Skeletal muscle satellite cell (primary cell): ENCODE results near the gene IER2.
"Not testable (repeated sequence)": the region's sequence is repeated elsewhere in the genome, so short reads cannot be mapped to it uniquely, and the experiment has no call there.

Experiments
- H3K27me3 ChIP-seq: 2 replicates; pipeline ENCODE4 v1.7.0; 2013; ENCODE audit warnings: low read length; ENCODE audit not compliant: control insufficient read depth, insufficient read depth
- H3K36me3 ChIP-seq: 2 replicates; pipeline ENCODE4 v1.7.0; 2013; ENCODE audit warnings: mild to moderate bottlenecking, control low read depth, low read length; ENCODE audit not compliant: insufficient read depth
- H3K4me1 ChIP-seq: 2 replicates; pipeline ENCODE4 v1.7.0; 2013; ENCODE audit warnings: low read length; ENCODE audit not compliant: control insufficient read depth, insufficient read depth
- H3K4me2 ChIP-seq: 2 replicates; pipeline ENCODE4 v1.7.0; 2013; ENCODE audit warnings: mild to moderate bottlenecking, low read length
- H3K4me3 ChIP-seq: 2 replicates; pipeline ENCODE4 v1.7.0; 2013; ENCODE audit warnings: low read length
- H3K9ac ChIP-seq: 2 replicates; pipeline ENCODE4 v1.7.0; 2013; ENCODE audit warnings: mild to moderate bottlenecking, low read depth, low read length, moderate library complexity
- H3K9me3 ChIP-seq: replicated peaks from 2 replicates; pipeline ENCODE4 v1.7.0; 2013; ENCODE audit warnings: mild to moderate bottlenecking, control low read depth, low read length

The IER2 gene

GRCh38 chr19:13134626-13135025, 15.6 kb upstream of the IER2 start:
- Histone ChIP-seq H3K9ac (no peak overlapping the region), H3K36me3 (peaks cover 59% of the 10 kb centered on the region)

GRCh38 chr19:13135068-13136062, 14.8 kb upstream of the IER2 start:
- no peaks in the 10 kb centered on the region for H3K9me3 ChIP-seq
- H3K4me2 ChIP-seq = peak overlapping the region; percentile 7
- H3K4me1 ChIP-seq = peaks cover 40% of the 10 kb centered on the region
- no peaks in the 10 kb centered on the region for H3K27me3 ChIP-seq
- H3K36me3 ChIP-seq = peaks cover 59% of the 10 kb centered on the region
- no peak overlapping the region for H3K4me3 ChIP-seq
- no peak overlapping the region for H3K9ac ChIP-seq

More at GRCh38 chr19:13134626-13135025, 15.6 kb upstream of the IER2 start:
- no peaks in the 10 kb centered on the region for H3K27me3 ChIP-seq
- H3K4me3 ChIP-seq = no peak overlapping the region
- H3K4me1 ChIP-seq = peaks cover 40% of the 10 kb centered on the region
- H3K4me2 ChIP-seq = peak overlapping the region; percentile 7
- no peaks in the 10 kb centered on the region for H3K9me3 ChIP-seq

GRCh38 chr19:13137290-13137794, 12.9 kb upstream of the IER2 start:
- H3K4me2 ChIP-seq = no peak overlapping the region
- H3K9me3 ChIP-seq = no peaks in the 10 kb centered on the region
- H3K9ac ChIP-seq = no peak overlapping the region
- peaks cover 27% of the 10 kb centered on the region for H3K4me1 ChIP-seq
- no peaks in the 10 kb centered on the region for H3K27me3 ChIP-seq
- peaks cover 53% of the 10 kb centered on the region for H3K36me3 ChIP-seq
- H3K4me3 ChIP-seq = no peak overlapping the region

DNA sequence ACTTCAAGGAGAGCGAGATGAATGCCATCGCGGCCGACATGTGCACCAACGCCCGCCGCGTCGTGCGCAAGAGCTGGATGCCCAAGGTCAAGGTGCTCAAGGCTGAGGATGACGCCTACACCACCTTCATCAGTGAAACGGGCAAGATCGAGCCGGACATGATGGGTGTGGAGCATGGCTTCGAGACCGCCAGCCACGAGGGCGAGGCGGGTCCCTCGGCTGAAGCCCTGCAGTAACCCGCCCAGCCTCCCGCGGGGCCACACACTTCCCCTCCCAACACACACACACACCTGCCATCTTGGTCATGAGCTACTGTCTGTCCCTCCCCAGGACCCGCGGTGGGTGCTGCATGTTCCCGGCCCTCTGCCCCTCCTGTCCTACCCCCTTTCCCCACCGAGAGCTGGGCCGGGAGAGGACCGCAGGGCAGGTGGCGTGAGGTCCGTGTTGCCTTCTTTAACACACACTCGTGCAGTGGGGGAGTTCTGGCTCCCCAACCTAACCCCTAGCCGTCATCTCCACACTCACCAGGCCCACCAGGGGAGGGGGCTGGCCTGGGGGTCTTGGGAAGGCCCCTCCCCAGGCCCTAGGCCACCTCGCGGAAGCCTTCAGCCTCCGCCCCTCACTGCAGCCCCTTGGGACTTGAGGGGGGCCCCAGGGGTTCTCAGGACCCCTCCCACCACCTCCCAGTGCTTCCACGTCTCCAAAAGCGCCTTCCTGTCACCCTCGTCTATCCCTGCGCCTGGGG, 11.9 kb upstream of the IER2 start:
- Histone ChIP-seq H3K4me3 (no peak overlapping the region), H3K9ac (no peak overlapping the region), H3K4me1 (peaks cover 23% of the 10 kb centered on the region), H3K9me3 (no peaks in the 10 kb centered on the region), H3K4me2 (no peak overlapping the region), H3K27me3 (no peaks in the 10 kb centered on the region), H3K36me3 (peaks cover 53% of the 10 kb centered on the region)

DNA sequence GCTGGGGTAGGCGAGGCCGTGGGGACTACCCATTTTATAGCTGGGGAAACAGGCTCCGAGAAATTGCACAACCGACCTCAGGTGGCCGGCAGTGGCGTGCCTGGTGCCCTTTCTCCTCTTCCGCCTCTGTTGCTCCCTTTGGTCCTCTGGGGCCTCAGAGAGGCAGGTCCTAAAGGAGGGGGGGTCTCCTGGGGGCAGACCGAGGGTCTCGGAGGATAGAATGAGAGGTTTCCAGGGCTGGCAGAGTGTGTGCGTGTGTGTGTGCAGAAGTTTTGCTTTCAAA, 11.4 kb upstream of the IER2 start:
- H3K4me3 ChIP-seq = no peak overlapping the region
- H3K4me2 ChIP-seq = no peak overlapping the region
- no peaks in the 10 kb centered on the region for H3K27me3 ChIP-seq
- peaks cover 48% of the 10 kb centered on the region for H3K36me3 ChIP-seq
- peaks cover 23% of the 10 kb centered on the region for H3K4me1 ChIP-seq
- H3K9ac ChIP-seq = no peak overlapping the region
- no peaks in the 10 kb centered on the region for H3K9me3 ChIP-seq

- no peak overlapping the region for H3K4me3 ChIP-seq
- H3K4me2 ChIP-seq = no peak overlapping the region
- H3K9ac ChIP-seq = no peak overlapping the region
- peaks cover 49% of the 10 kb centered on the region for H3K36me3 ChIP-seq
- no peaks in the 10 kb centered on the region for H3K9me3 ChIP-seq
- H3K4me1 ChIP-seq = peaks cover 21% of the 10 kb centered on the region
- H3K27me3 ChIP-seq = no peaks in the 10 kb centered on the region
Observed at GRCh38 chr19:13139633-13140311, 10.4 kb upstream of the IER2 start.

- no peaks in the 10 kb centered on the region for H3K27me3 ChIP-seq
- no peak overlapping the region for H3K9ac ChIP-seq
- no peak overlapping the region for H3K4me2 ChIP-seq
- H3K9me3 ChIP-seq = no peaks in the 10 kb centered on the region
- no peak overlapping the region for H3K4me3 ChIP-seq
- peaks cover 29% of the 10 kb centered on the region for H3K4me1 ChIP-seq
- H3K36me3 ChIP-seq = peaks cover 10% of the 10 kb centered on the region
Observed at GRCh38 chr19:13146763-13147563, 3.2 kb upstream of the IER2 start.

DNA sequence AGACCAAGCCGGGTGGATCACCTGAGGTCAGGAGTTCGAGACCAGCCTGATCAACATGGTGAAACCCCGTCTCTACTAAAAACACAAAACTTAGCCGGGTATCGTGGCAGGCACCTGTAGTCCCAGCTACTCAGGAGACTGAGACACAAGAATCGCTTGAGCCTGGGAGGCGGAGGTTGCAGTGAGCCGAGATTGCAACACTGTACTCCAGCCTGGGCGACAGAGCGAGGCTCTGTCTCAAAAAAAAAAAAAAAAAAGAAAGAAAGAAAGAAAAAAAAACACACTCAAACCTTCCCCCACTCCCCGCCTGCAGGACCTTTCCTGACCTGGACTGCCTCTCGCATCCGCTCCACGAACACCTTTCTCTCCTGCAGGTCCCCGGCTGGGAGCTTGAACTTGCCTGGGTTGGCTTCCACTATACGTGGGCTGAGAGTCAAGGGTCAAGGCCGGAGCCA, 1.0 kb upstream of the IER2 start:
- H3K27me3 ChIP-seq, H3K9me3 ChIP-seq: not testable (repeated sequence)
- Histone ChIP-seq H3K4me2 (peak overlapping the region; percentile 93), H3K4me1 (peaks cover 15% of the 10 kb centered on the region), H3K9ac (peak overlapping the region; percentile 98), H3K36me3 (peaks cover 18% of the 10 kb centered on the region), H3K4me3 (peak overlapping the region; percentile 90)

- Histone ChIP-seq H3K9me3 (no peaks in the 10 kb centered on the region), H3K36me3 (peaks cover 18% of the 10 kb centered on the region), H3K4me2 (peak overlapping the region; percentile 93), H3K9ac (peak overlapping the region; percentile 98), H3K4me1 (peaks cover 12% of the 10 kb centered on the region), H3K4me3 (peak overlapping the region; percentile 90), H3K27me3 (no peaks in the 10 kb centered on the region)
Observed at GRCh38 chr19:13149628-13150186, 504 bp upstream of the IER2 start.

GRCh38 chr19:13150931-13151604, 857 bp downstream of the IER2 start:
- H3K9me3 ChIP-seq = no peaks in the 10 kb centered on the region
- peak overlapping the region; percentile 93 for H3K4me2 ChIP-seq
- H3K4me1 ChIP-seq = peaks cover 24% of the 10 kb centered on the region
- peaks cover 17% of the 10 kb centered on the region for H3K36me3 ChIP-seq
- H3K27me3 ChIP-seq = no peaks in the 10 kb centered on the region
- H3K4me3 ChIP-seq = peak overlapping the region; percentile 90
- peak overlapping the region; percentile 98 for H3K9ac ChIP-seq
